Activated CD4-positive, alpha-beta T cell treated with anti-CD3 and anti-CD28 coated beads for 48 hours (primary cell): ENCODE data around the gene HOXC10.

Source experiments
- DNase-seq: peaks from one replicate; pipeline ENCODE4 v3.0.0-alpha.2; 2020

Gene HOXC10

DNA sequence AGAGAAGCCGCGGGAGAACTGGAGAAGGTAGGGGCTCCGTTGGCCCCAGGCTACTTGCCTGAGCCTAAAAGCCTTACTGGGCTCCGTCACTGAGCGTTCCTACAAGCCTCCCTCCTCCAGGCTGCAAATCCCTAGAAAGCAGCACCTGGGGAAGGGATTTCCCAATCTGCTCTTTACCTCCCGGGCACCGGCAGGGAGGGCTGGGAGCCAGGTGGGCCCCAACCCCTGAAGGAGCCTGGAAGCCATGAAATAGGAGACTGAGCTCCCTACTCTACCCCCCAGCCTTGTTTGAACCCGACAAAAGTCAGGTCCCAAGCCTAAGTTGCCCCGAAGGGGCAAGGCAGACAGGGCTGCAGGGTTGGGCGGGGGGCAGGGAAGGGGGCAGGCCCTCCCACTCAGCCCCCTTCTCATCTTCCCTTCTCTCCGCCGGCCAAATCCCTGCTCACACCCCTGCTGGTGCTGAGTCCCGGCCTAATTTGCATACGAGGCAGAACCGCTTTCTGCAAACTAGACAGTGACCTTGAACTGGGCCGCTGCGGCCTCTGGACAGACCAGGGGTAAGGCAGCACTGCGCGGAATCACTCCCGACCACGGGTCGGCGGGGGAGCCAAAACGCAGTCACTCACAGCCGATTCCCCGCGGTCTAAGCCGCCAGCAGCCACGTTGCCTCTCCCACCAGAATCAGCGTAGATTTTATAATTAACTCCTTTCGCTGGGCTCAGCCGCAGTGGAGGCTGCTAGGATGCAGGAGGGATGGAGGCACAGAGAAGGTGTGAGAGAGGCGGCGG is 34.0 kb upstream of the HOXC10 start:
- DNase-seq: no peak

DNA sequence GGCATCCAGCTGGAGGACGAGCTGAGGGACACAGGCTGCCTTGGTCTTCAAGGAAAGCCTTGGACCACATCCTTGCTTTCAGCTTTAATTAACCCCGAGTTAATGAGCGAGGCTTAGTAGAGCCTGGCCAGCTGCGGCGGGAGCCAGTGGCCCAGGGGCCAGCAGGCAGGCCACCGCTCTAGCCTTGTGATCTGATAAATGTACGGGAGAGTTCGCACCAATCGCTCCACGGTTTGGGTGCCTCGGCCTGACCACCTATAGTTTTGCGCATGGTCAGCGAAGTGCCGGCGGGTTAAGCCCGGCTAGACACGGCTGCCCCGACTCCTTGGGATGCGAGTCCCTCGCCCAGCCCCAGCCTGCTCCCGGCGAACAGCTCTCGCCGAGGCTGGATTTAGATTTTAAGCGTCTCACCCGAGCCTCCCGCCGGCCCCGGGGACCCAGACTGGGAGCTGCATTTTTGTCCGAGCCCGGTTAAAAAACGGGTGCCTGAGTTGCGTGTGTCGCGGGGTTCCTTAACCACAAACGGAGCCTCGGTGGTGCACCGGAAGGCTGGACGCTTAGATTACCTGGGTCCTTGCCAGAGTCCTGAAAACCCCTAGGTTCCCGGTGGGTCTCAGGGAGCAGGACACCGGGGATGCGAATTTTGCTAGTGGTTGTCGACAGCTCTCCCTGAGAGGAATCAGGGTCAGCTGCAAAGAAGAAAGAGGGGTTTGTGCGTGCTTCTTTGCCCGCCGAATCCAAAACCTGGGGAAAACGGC is 33.2 kb upstream of the HOXC10 start:
- DNase-seq: no peak

DNA sequence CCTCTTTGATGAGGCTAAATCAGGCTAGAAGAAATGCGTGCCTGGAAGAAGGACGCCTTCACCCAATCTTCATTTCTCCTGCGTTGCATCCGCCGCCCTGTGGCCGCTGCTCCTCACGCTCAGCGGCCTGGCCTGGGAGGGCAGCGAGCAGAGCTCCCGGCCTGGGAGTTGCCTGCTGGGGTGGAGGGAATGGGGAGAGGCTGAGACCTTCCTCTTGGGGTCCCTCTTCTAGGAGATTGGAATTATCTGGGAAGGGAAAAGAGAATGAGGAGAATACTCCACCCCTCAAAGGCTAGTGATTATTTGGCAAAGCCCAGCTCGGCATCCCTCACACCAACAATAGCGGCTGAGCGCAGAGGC is 32.6 kb upstream of the HOXC10 start:
- DNase-seq: no peak

DNA sequence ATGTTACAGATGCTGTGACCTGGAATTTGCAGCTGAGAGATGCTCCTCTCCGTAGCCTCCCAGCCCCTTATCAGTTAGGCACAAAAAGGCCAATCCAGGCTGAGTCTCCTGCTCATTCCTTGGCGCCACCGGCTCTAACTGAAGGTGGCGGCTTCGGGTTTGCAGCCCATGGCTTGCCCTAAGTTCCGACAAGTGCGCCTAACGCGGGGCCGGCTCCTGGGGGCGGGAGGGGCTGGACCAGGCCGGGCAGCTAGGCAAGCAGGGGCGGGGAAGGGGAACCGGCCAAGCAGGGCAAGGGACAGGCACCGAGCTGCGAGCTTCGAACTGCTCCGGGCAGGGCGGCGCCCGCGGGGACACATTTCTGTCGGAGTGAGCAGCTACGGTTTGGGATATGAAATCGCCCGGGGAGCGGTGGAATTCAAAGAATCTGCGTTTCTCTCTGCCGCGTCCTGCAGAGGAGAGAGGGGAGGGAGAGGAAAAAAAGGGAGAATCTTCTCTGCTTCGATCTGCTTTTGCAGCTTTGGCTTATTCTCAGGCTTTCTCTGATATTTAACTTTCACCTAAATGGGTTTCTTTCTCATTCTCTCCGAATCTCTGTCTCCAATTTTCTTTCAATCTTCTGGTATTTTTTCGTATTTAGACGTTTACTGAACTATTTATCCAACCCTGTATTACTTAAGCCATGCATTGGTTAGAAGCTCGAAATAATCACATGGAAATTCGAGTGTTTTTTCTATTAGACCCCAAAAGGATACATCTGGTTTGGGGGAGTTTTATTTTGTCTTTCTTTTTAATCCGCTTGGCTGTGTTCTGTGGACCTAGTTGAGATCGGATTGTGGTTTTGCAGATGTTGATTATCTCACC is 31.8 kb upstream of the HOXC10 start:
- DNase-seq: no peak

DNA sequence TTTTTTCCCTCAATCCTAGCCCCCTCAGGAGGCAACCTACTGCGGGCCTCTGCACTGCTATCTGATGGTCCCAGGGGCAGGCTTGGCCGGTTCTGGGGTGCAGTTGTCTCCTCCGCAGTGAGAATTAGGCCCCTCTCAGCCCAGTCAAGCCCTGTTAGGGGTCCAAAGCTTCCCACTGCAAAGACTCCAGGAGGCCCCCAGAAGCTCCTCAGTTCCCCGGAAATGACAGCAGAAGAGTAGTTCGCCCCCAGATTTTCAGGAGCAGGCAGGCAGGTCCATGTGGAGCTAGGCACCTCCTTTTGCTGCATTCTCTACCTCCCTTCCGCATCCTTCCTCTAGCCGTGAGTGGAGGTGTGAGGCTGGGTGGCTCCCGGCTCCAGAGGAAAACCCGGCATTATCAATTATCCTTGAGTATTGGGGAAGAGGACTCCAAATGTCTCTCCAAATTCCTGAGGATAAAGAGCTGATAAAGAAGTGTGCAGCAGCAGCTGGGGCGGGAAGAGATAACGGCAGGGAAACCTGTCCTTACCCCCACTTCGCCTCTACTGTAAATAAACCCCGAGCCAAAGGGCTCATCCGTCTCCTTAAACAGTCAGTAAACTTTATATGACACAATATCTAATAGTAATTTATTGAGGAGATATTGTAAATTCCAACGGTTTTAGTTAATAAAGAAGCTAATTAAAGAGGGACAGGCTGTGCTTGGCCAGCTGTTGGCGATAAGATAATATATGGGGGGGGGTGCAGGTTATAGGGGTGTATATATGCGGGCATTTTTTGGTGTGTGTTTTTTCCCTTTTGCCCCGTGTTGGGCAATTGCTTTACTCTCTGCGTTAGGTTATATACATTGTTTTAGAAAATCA is 30.9 kb upstream of the HOXC10 start:
- DNase-seq: no peak

DNA sequence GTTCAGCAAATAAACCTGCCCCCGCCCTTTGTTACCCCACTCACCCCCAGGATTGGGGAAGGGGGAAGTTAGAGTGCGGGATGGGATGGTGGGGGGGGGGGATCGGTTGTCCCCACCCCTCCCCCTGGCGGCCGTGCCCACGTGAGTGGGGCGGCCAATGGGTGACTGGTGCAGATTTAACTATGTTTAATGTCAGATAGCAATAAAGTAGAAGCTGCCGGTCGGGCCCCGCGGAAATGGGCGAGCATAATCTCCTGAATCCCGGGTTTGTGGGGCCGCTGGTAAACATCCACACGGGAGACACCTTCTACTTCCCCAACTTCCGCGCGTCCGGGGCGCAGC is 30.3 kb upstream of the HOXC10 start, which contains the start of gene HOXC12:
HOXC12 (plus strand) TSS at position 210 of the 342 bp plus-strand sequence; CDS start at position 237, 27 bp downstream.
- no peak for DNase-seq

DNA sequence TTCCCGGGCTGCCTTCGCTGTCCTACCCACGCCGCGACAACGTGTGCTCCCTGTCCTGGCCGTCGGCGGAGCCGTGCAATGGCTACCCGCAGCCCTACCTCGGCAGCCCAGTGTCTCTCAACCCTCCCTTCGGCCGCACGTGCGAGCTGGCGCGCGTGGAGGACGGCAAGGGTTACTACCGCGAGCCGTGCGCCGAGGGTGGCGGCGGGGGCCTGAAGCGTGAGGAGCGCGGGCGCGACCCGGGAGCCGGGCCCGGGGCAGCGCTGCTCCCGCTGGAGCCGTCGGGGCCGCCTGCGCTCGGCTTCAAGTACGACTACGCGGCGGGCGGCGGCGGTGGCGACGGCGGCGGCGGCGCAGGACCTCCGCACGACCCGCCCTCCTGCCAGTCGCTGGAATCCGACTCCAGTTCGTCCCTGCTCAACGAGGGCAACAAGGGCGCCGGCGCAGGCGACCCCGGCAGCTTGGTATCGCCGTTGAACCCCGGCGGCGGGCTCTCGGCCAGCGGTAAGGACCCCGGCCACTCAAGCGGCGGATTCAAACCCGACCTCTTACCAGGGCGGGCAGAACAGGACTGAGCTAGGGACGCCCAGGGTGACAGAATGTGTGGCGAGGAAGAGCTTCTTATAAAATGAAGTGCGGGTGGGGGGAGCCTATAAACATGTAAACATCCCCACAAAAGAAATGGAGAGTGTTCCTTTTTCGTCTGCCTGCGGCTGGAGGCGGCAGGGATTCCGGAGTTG is 29.7 kb upstream of the HOXC10 start:
- no peak for DNase-seq

DNA sequence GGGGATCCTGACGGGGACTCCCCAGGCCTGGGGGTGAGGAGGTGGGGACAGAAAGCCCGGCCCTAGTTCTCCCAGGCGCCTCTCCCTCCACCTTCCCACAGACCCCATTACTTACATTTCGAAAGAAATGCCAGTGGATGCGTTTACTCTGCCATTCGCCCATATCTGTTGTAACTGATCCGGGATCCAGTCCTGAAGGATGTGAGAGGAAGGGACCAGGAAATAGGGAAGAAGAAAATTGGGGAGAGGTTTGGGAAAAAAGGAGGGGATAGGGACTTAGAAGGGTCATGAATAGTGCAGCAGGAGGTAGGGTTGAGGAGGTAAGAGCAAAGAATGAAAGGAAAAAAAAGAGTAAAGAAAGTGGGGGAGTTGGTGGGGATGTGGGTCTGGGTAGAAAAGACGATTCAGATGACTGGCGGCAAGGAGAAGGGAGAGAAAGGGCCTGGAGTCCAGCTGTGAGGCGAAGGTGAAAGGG is 29.1 kb upstream of the HOXC10 start:
- no peak for DNase-seq

DNA sequence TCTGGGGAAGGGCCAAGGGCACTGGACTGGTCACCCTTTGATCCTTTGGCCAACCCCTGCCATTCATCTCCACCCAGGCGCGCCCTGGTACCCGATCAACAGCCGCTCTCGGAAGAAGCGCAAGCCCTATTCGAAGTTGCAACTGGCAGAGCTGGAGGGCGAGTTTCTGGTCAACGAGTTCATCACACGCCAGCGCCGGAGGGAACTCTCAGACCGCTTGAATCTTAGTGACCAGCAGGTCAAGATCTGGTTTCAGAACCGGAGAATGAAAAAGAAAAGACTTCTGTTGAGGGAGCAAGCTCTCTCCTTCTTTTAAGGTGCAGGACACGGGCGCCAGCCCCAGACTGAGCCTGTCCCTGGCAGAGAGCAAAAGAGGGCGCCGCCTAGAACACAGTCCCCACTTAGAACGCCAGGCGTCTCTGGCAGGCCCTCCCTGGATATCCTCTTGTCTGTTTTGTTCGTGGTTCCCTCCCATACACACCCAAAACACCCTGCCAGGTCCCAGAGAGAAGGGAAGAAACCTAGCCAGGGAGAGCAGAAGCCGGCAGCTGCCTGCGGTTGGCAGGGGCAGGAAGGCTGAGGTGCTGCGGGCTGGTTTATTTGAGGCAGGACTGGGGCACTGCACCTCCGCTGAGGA is 28.6 kb upstream of the HOXC10 start:
- peak; percentile 37 for DNase-seq

DNA sequence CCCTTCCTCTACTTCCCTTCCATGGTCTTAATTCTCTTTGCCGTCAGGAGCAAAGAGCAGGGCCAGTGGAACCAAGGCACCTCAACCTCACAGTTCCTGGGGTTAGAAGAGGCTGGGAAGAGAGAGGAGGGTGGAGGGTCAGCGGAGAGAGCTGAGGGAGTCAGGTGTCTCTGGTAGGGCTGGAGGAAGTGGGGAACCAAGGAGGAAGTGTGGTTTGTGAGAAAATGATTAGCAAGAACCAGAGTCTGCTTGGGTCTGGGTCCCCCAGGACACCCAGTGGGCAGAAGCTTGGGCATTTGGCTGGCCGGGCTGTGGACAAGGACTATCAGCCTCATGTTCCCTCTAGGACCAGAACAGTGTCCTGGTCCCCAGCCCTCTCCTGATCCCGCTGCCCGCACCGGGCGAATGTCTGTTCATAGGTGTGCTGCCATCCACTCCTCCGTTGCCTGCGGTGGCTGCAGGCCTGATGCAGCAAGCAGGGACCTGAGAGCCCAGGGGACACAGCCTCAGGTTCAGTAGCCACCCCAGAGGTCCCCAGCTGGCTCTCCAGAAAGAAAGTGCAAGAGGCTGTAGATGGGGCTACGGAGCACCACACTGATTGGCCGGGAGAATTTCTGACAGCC is 27.9 kb upstream of the HOXC10 start:
- DNase-seq: no peak

DNA sequence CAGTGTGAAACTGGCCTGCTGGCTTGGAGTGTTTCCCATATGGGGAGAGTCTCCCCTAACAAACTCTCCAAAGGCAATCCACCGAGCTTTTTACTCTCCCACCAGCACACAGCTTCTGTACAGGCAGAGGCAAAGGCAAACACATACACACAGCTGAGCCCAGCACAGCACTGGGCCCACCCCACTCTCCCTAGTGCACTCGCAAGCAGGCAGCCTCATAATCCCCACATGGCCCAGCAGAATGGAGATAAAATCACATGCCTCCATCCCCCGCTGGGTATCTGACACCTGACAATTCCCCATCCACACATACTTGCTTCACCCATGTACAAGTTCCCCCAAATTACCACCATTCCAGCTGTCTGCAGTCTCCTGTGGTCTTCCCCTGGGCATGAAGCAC is 26.8 kb upstream of the HOXC10 start:
- no peak for DNase-seq

DNA sequence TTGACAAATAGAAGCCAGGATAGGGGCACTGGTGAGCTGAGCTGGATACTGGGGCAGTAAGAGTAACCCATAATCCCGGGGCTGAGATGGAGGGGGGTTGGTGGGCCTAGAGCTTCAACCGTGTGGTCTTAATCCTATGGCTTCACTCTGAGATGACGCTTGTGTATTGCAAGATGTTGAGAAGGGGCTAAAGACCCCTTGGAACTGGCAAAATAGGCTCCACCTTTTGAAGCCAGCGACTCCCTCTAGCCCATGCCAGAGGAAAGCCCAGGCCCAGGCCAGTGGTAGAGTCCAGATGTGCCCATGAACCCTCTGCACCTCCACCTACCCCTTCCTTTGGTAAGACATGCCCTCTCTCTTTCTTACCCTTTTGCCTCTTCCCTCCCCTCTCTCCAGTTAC is 25.6 kb upstream of the HOXC10 start:
- DNase-seq: no peak

DNA sequence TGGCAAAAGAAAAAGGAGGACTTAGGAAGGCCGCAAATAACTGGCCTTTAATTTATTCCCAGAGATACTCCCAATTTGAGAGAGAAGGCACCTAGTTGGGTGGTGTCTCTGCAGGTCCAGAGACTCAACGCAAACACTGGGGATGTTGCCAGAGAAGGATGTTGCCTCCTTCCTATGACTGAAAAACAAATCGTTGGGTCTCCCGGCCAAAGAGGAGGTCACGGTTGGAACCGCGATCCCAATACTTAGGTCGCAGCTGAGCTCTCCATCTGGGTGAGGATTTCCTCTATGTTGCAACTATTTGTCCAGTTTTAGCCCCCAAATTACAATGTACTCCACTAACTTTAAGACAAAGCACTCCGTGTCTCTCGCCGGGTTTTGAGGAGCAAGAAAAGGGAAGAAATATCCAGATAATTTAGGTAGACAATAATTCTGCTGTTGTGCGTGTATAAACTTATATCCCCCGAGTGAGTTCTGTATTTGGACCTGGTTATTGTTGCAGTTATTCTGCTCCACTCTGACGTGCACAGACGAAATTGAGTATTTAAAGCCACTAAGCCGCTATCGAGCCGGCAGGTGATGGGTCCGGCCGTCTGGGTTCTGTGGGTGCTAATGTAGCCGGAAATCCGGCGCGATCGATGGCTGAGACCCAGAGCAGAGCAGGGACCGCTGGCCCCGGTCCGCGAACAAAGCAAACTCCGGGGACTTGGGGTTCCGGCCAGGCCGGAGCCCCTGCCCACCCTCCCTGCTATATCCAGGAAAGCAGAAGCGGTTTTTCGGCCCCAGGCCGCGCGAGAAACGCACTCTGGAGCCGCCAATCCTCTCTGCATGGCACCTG is 24.5 kb upstream of the HOXC10 start:
- DNase-seq: no peak

DNA sequence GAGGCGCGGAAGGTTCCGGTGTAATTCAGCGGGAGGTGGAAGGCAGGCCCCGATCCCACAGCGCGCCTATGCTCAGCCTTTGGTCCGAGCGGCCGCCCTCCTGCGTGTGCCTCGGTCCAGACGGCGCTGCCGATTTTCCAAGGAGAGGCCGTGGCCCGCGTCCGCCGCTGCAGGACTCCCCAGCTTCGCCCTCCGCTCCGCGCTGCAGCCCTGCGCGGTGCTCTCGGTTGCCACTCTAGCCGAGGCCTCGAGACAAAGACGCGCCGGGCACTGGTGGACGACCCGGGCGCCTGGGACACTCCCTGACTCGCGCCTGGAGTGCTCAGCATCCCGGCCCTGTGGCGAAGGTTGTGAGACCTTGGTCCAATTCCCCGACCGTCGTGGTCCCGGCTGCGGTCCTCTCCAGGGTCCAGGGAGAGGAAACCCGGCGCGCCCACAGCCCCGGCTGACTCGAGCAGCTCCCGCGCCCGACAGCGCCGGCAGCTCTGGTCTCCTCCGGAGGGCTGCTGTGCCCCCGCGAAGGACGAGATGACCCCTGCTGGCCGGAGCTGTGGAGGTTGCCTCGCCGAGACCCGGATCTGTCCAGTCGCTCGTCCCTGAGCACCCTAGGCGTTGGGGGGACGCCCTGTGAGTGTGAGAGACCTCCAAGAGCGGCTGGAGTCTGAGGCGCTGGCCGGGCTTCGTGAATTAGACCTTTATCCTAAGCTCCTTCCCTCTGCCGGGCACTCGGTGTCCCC is 23.8 kb upstream of the HOXC10 start:
- DNase-seq: no peak

DNA sequence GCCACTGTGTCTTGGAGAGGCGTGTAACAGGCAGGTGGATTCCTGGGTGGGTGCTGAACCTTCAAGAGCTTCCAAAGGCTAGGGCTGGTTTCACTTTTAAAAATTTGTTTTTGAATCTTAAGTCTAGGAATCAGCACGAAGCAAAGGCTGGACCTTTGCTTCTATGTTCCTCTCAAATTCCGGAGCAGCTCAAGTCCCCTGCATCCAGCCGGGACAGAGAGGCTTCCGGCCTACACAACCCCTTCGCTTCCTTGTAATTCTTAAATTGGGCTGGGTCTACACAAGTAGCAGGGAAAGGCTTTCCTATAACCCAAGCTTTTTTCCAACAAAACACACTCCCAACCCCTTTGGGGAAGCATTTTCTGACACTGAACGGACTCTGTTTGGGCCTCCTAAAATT is 21.9 kb upstream of the HOXC10 start:
- DNase-seq: no peak

DNA sequence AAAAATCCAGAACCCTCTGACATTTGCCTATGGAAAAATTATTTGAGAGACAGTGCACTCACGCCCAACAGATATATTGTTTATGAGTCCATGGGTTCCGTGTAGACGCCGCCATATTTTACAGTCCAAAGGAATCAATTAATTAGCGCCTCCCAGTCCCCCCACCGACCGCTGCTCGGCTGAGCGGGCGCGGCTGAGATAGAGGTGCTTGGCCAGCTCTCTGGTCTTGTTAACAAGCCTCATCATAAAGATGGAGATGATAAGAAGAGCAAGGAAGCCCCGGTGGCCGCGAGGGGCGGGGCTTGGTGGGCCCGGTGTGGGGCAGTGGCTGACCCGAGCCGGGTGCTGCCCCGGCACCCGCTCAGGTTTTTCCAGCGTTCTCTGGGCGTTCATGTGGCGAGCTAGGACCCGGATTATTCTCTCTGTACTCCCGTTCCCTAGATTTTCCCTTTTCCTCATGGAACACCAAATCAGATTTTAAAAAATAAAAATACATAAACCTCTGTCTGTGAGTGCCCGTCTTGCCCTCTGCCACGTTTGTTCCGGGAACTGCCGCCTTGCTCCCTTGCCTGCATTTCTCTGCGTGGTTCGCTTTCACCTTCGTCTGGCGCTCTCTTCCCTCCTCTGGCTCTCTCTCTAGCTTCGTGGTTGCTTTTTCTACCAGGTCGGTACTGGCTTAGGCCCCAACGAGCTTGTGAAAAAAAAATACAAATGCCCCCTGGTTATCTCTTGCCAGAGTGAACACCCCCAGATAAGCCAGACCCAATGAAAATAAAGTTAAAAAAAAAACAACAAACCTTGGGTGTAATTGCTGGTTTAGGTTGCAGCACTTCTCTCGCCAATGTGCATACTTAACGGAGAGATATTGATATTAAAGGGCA is 21.3 kb upstream of the HOXC10 start:
- DNase-seq: no peak

DNA sequence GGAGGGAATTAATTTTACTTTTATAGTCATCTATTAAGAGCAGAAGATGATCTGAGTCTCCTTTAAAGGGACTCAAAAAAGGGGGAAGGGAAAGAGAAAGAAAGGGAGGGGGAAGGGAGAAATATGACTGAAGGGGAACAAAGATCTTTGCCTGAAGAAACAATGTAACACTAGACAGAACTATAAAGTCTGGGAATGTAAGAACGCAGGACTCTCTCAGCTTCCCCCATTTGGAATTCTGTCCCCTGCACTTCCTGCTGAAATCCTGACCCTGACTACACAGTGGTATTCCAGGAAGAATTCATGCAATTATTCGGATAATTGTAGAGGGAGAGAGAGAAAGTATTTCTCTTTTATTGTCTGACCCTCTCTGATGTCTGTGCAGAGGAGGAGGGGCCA is 20.6 kb upstream of the HOXC10 start:
- no peak for DNase-seq
